HPDE6-E6E7 (cell line): ENCODE data around the gene RETREG2.

ENCODE experiments used
- DNase-seq: peaks from one replicate; pipeline ENCODE4 v3.0.0; 2011; ENCODE audit warnings: missing footprints; ENCODE audit errors: extremely low spot score

Gene RETREG2

DNA sequence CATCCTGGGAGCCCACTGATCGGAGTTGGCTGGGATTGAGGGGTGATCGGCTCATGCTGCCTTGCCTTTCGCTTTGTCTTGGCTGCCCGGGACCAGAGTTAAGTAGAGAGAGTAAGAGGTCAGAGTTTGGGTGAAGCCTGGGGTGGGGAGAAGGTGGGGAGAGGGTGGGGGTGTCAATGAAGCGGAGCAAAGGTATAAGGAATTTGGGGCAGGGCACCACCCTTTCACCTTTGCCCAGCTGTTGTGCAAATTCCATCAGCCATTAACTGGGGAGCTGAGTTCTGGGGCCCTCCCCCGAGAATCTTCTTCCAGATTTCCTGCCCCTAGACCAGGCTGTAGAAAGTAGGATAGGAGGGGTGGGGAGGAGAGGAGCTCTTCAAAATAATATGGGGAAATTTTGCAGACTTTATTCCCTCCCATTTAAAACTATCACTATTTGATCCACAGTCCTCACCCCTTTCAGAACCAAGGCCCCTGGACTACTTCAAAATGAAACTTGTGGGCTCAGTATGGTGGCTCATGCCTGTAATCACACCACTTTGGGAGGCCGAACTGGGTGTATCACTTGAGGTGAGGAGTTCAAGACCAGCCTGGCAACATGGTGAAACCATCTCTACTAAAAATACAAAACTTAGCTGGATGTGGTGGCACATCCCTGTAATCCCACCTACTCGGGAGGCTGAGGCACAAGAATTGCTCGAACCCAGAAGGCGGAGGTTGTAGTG, 8.0 kb upstream of the RETREG2 start, which contains the start of gene SLC23A3:
Gene SLC23A3, minus strand, starts transcription at position 100 of the 725 bp plus-strand sequence. Its CDS starts 45 bp downstream, at position 55.
- DNase-seq: no peak

DNA sequence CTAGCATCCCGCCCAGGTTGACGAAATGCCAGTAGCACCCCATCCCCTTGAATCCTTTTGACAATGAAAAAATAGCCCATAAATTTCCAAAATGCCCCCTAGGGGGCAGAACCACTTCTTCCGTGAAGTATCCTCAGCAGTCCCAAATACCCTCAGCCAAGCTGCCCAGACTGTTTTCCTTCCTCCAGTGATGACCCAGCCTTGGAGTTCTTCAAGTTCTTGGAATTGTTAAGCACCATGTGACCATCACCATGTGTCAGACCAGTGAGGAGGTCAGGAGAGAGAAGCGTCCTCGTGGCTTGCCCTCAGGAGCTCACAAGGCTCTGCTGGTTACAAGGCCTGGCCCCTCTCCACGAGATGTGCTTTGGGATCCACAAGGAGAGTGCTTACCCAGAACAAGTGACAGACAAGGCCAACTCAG, 6.8 kb upstream of the RETREG2 start:
- DNase-seq: peak; percentile 15

DNA sequence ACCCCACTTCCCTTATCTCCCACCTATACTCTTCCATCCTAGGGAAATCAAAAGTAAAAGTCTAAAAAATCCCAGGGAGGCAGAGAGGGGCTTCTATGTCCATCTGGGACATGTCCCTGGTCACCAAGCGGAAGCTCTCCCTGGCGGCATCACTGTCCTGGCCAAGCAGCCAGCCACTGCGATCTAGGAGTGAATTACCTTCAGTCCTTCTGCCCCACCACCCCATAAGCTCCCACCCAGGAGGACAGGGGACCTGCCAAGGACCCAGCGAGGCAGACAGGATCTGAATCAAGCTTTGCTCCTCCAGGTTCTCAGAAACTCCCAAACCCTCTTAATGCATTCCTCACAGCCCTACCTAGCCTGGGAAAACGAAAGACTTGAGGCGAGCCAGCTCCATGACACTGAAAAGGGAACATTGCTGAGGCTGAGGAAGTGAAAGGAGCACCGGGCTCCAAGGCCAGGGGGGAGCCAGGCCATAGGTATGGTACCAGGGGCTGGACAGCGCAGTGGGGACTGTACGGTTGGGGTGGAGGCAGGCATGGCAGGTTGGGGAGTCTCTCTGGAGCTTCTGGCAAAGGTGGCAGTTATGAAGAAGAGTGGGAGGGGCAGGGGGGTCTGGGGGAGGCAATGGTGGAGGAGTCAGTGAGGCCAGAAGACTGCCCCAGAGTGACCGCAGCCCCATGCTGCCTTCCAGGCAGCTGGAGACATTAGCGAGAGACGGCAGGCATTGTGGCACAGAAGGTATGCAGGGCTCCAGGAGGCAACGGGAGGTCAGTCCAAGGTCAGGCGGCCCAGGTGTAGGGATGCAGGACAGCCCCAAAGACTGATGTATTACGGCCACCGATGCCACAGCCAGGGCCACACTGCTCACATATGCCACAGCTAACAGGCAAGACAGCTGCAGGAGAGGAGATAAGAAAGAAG, 5.6 kb upstream of the RETREG2 start:
- DNase-seq: no peak

DNA sequence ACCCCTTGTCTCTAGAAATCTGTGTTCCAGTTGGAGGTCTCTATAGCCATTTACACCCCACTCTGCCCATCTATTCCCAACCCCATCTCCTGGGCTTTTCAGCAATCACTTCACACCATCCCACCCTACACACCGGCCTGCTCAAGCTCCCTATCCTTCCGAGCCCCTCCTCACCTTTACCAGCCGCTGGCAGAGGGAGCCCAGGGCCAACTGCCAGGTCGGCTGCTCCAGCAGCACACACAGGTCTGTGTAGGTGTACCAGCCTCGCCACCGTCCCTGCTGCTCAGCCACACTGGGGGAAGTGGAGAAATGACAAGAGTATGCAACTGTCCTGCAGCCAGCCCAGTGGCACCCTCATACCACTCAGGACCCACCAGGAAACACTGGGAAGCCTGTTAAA, 4.9 kb upstream of the RETREG2 start:
- no peak for DNase-seq

DNA sequence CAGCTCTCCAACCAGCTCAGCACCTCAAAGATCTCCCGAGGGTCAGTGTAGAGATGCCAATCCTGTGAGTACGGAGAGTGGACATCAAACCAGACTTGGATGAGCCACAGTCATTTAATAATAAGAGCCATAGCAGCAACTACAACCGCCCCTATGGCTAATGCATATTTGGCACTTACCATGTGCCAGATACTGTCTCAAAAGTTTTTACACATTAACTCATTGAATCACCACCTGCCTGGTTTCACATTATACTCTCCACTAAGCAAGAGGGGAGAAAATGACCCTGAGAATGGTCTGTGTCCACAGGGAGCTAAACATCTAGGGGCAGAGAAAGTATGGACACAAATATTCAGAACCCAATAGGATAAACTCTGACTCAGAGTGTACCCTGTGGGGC, 3.9 kb upstream of the RETREG2 start:
- DNase-seq: no peak

DNA sequence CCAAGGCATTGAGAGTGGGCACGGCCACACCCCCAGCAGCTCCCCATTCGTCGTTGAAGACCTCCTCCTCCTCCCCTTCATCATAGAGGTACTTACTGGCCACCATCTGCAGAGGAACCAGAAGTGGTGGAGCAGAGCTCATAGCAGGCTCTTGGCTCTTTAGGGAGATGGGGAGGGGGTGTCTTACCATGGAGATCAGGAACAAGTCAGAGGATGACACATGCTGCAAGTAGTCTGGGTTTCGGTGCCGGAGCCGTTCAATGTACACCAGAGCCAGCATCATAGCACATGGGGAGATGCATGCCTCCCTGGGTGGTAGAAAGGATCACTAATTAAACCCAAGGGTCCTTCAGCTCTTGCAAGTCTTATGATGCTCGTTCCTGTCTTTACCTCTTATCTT, 3.3 kb upstream of the RETREG2 start:
- no peak for DNase-seq

DNA sequence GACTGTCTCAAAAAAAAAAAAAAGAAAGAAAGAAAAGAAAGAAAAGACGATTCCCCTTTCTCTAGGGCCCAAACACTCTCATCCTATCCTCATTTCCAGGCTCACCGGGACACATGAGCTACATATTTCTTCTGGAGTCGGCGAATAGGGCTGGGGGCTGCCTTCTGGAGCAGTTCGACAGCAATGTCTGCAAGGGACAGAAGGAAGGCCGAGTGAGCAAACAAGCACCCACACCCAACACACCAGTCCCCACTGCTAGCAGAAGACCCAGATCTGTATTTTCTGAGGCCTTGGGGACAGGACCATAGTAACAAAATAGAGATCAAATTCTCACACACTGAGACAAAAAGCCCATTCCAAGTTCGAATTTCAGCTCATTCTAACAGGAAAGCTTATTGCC, 2.6 kb upstream of the RETREG2 start:
- DNase-seq: no peak

DNA sequence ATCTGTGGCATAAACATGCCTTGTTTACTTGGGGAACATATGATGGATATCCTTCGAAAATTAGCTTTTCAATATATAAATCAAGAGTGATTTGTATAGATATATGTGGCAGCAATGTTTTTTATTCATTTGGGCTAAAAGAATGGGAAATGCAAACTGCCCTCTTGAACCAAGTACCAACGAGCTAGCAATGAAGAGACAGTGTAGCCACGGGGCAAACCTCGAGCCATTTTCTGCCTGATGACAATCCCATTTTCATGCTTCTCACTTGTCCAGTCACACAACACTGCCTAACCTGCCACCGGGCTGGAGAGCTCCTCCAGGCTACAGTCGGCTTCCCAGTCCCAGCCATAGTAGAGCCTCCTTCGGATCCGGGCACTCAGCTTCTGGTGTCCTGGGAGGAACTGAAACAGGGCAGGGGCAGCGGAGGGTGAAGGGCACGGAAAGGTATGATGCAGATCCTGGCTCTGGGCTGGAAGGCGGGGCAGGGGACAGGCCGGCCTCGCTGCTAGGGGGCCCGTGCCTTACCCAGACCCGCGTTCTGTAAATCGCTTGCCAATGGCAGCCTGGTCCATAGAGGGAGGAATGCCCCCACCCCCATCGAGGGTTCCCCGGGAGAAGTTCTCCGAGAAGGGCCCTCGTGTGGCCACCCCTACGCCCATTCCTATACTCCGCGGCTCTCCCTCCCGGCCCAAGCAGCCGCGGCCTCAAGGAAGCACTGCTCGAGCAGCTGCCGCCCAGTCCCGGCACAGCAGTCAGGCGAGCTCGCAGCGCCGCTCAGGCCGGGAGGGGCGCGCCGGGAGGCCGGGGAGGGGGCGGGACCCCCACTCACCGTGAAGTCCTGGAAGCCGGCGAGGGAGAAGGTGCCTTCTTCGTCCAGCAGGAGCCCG, 1.9 kb upstream of the RETREG2 start:
- DNase-seq: peak; percentile 29

DNA sequence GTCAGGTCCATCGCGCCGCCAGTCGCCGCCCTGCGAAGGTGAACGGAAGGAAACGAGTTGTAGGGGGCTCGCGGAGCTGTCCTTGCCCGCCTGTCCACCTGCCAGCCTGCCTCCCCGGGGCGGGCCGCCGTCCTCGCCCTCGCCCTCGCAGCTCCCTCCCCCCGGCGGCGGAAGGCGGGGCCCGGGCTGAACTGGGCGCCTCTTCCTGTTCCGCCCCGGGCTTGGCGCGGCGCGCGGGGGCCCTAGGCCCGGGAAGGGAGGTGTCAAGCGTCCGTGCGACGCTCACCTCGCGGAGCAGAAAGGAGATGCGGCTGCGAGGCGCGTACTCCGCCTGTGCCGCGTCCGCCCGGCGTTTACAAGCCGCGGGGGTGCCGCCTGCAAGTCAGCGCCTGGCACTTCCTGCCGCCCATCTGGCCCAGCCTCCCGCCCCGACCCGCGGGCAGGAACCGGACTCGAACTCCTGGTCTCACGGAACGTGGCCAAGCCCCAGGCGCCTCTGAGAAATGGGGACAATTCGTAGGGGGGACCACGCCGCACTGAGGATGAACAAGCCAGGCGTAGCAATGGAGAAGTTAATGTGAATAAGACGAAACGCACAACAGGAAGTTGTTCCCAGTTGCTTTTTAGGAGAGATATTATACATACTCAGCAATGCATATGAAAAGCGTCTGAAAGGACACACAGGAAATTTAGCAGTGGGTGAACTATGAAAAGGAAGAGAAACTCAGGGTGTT, 1.1 kb upstream of the RETREG2 start, which contains the start of gene CNPPD1:
Gene CNPPD1, minus strand, starts transcription at position 108 of the 734 bp plus-strand sequence. Its CDS starts 97 bp downstream, at position 11.
- DNase-seq: peak; percentile 75

DNA sequence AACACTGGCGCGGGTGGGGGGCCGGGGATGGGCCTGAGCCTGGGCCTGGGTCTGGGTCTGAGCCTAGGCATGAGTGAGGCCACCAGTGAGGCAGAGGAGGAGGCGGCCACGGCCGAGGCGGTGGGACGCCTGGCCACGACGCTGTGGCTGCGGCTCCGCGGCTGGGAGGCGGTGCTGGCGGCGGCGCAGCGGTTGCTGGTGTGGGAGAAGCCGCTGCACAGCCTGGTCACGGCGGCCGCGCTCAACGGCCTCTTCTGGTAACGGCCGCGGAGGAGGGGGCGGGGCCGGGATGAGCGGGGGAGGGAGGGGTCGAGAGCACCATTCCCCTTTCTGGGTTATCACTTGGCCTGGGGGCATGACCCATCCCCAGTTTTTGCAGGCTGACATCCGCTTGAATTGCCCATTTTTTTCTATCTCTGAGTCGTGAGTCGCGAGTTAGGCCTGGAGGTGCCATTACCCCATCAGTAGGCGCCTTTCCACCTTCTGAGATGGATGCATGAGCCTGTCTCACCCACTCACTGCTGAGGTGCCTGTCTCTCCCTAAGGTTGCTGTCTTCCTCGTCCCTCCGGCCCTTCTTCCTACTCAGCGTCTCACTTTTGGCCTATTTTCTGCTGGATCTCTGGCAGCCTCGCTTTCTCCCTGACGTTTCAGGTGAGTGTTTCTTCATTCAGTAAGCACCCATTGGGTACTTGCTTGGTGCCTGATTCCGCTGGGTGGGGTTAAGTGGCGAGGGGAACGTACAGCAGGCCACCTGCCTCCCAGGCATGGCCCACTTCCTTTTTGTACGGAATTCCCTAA, 501 bp downstream of the RETREG2 start:
- peak; percentile 19 for DNase-seq

DNA sequence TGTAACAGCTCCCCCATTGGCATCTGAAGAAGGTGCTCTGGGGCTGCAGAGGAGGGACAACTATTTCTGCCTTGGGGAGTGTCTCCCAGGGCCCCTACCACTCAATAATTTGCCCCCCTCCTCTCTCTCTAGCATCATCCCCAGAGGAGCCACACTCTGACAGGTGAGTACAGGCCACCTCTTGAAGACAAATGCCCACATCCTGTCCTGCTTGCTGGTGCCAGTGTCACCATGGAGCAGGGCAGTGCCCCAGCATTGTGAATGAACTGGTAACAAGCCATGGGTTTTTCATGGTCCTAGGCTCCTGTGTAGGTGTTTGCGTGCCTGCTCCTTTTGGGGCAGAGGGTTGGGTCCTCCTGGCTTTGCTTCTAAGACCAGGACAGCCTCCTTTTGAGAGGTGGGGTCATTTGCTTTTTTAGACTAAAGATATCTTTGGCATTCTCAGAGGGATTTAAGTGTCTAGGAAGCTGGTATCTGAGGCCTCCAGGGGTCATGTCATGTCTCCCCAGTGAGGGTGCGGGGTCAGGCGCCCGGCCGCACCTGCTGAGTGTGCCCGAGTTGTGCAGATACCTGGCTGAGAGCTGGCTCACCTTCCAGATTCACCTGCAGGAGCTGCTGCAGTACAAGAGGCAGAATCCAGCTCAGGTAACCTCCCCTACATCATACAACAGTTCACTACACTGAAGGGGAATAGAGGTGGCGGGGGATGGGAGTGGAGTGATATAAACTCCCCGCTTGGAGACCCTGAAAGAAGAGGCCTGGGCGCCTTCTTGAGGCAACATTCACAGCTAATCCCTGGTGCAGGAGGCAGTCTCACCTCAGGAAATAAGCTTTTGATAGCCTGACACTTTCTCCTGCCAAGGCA, 1.8 kb downstream of the RETREG2 start:
- no peak for DNase-seq

DNA sequence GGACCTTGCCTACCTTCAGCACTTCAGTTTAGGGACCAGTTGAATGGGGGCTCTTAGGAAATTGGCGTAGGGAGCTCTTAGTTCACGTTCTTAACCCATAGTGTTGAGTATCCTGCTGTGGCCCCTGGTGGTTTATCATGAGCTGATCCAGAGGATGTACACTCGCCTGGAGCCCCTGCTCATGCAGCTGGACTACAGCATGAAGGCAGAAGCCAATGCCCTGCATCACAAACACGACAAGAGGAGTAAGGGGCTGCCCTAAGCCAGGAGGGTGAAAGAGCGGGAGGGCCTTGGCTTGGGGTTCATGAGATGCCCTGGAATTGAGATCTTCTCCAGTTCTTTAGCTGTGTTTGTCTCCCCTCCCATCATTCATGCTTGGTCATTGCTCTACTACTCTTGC, 2.9 kb downstream of the RETREG2 start:
- DNase-seq: no peak

DNA sequence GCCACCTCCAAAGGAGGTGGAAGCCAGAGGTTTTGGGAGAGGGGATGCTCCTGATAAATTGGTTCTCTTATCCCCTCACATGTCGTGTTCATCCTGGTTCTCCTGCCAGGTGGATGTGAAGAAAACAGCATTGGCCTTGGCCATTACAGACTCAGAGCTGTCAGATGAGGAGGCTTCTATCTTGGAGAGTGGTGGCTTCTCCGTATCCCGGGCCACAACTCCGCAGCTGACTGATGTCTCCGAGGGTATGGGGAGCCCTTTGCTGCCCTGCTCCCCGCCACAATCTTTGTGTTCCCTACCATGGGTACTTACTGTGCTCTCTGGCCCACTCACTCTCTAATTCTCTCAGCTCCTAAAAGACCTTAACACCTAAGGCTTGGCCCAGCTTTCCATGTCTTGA, 3.5 kb downstream of the RETREG2 start:
- DNase-seq: no peak

DNA sequence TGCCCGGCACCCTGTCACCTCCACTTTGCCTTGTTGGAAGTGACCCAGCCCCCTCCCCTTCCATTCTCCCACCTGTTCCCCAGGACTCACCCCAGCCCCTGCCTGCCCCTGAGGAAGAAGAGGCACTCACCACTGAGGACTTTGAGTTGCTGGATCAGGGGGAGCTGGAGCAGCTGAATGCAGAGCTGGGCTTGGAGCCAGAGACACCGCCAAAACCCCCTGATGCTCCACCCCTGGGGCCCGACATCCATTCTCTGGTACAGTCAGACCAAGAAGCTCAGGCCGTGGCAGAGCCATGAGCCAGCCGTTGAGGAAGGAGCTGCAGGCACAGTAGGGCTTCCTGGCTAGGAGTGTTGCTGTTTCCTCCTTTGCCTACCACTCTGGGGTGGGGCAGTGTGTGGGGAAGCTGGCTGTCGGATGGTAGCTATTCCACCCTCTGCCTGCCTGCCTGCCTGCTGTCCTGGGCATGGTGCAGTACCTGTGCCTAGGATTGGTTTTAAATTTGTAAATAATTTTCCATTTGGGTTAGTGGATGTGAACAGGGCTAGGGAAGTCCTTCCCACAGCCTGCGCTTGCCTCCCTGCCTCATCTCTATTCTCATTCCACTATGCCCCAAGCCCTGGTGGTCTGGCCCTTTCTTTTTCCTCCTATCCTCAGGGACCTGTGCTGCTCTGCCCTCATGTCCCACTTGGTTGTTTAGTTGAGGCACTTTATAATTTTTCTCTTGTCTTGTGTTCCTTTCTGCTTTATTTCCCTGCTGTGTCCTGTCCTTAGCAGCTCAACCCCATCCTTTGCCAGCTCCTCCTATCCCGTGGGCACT, 4.5 kb downstream of the RETREG2 start:
- no peak for DNase-seq

DNA sequence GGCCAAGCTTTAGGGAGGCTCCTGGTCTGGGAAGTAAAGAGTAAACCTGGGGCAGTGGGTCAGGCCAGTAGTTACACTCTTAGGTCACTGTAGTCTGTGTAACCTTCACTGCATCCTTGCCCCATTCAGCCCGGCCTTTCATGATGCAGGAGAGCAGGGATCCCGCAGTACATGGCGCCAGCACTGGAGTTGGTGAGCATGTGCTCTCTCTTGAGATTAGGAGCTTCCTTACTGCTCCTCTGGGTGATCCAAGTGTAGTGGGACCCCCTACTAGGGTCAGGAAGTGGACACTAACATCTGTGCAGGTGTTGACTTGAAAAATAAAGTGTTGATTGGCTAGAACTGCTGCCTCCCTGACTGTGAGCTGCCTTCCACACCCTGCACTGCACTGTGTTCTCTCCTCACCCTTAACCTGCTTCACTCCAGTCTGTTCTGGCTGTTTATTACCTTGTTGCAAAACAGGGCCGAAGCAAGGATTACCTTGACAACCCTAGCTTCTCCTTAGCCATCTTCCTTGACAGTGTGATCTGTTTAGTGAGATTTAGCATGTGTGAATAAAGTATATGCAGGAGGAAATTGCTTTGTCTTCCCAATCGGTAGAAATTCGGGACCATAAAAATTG, 5.2 kb downstream of the RETREG2 start:
- no peak for DNase-seq

DNA sequence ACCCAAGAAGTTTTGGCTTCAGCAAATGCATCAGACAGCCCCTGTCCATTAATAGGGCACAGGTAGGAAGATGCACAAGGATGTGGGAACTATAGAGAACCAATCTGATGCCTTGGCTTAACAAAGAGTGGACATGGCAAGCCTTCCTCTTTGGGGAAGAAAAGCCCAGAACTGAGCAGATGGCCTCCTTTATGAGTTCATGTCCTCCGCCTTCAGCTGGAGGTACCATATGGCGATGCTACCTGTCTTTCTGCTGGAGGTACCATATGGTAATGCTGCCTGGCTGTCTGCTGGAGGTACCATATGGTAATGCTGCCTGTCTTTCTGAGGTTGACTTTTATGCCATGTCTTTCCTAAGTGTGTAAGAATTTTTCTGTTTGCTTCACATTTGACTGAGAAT, 6.0 kb downstream of the RETREG2 start:
- DNase-seq: no peak

DNA sequence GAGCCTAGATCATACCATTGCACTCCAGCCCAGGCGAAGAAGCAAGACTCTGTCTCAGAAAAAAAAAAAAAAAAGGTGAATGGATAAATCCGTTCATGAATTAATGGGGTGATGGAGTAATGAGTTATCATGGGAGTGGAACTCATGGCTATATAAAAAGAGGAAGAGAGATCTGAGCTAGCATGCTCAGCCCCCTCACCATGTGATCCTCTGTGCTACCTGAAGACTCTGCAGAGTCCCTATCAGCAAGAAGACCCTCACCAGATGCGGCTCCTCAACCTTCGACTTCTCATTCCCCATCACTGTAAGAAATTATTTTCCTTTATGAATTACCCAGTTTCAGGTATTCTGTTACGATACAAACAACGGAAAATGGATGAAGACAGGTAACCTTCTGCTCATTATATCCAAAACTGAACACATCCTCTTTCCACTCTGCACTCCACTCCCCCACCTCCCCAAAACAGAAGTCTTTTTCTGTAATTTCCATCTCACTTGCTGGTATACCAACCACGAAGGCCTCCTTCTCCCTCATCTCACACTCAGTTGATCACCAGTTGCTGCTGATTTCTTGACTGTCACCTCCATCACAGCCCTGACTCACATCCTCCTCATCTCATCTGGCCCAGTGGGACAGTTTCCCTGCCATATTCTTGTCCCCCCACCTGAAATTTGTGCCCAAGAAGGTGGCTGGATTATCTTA, 8.8 kb downstream of the RETREG2 start:
- DNase-seq: no peak
